Esophagus squamous epithelium (tissue), 4 donors: ENCODE data around the gene MMRN2.

Experiments
- CTCF ChIP-seq, 6 experiments: fragments of 450-650 bp in 4 of 6; fragments of 200-600 bp in 2 of 6; sonication (generic) in 2 of 6; IDR thresholded peaks; one replicate each; pipeline ENCODE4 v1.5.1; 2016 to 2019; ENCODE audit warnings: antibody characterized with exemption in 6 of 6, mild to moderate bottlenecking in 4 of 6, moderate library complexity in 4 of 6
- POLR2A ChIP-seq, 4 donors: fragments of 450-650 bp; IDR thresholded peaks; one replicate each; pipeline ENCODE4 v1.6.1; 2017; ENCODE audit warnings: antibody characterized with exemption in 4 of 4, mild to moderate bottlenecking in 4 of 4, moderate library complexity in 3 of 4

- TF ChIP-seq CTCF (IDR thresholded peaks at IDR 0.05) (no peak), POLR2A (IDR thresholded peaks at IDR 0.05) (no peak)
Measured at GRCh38 chr10:86967481-86967941, 10.1 kb upstream of the MMRN2 start.
